ENCODE data around the gene RCOR1. TPM values are rescaled to one million over a fixed set of nuclear protein-coding genes. Genes with fewer than 3 reads are reported as not detected.

RCOR1 gene
- total RNA-seq (10 to 100 TPM; 17.7 to 25.0 (median 18.7) TPM), total RNA-seq (33.5 to 133 (median 47.6) reads per million in 29 experiments)
- 12.7 TPM for total RNA-seq (2013)

GRCh38 chr14:102591944-102592762 is at the start of gene RCOR1:
Gene RCOR1 (plus strand): TSS chr14:102592649. CDS start chr14:102592887, 238 bp downstream.
- Mint-ChIP-seq H3K27me3 (no peaks in the 10 kb centered on the region), H3K4me3 (peak within 1 kb of the TSS; percentile 81 to 92 (median 87)), H3K9me3 (no peaks in the 10 kb centered on the region), H3K4me1 (peaks cover 20 to 25% (median 24%) of the 10 kb centered on the region in 3 donors), H3K27ac (peak within 1 kb of the TSS; percentile 89 to 92), H3K36me3 (no peaks in the 10 kb centered on the region)
- POLR2A ChIA-PET = no interaction called here
- CTCF ChIA-PET = interaction anchor here (0.6 to 1.0 kb wide), 3 partner anchors 102 to 870 kb away, joined by 3 to 4 read pairs (median 3); no protein-coding TSS in a partner anchor
- H3K36me3 ChIP-seq (ENCODE audit: control insufficient read depth in 2 of 2, extremely low read depth in 1 of 2, insufficient read depth in 1 of 2, low read length in 1 of 2) = no peaks in the 10 kb centered on the region
- no peaks in the 10 kb centered on the region for H3K9me3 ChIP-seq
- peak within 1 kb of the TSS; percentile 71 to 88 for H3K4me3 ChIP-seq (ENCODE audit: control insufficient read depth in 1 of 2, extremely low read depth in 1 of 2, low read length in 1 of 2)
- peaks cover 13 to 18% of the 10 kb centered on the region in 2 experiments for H3K4me1 ChIP-seq (ENCODE audit: control insufficient read depth in 1 of 2, extremely low read depth in 1 of 2, insufficient read depth in 2 of 2, low read length in 2 of 2)
- H3K27me3 ChIP-seq (replicated peaks in 1 of 2; ENCODE audit: control insufficient read depth in 2 of 2, extremely low read depth in 1 of 2, insufficient read depth in 2 of 2, low read length in 1 of 2) = no peaks in the 10 kb centered on the region
- DNase-seq (peak; percentile 95 to 99 (median 98)), ATAC-seq (replicated peaks in 1 of 4) (peak; percentile 87 to 90 (median 88))
- H3K27ac ChIP-seq (ENCODE audit: low read length) = peak within 1 kb of the TSS; percentile 82
- under 1% methylated on average over 66 of the region's 96 CpGs for WGBS (ENCODE audit: insufficient coverage)

GRCh38 chr14:102544046-102544746 is 48.3 kb upstream of the RCOR1 start:
- CTCF ChIA-PET = no interaction called here
- Mint-ChIP-seq H3K4me1 (peaks cover 5 to 6% (median 5%) of the 10 kb centered on the region in 3 donors), H3K27me3 (peaks cover 29 to 37% of the 10 kb centered on the region in 2 donors), H3K9me3 (no peaks in the 10 kb centered on the region), H3K36me3 (no peaks in the 10 kb centered on the region), H3K27ac (peak overlapping the region in 1 of 2 donors; percentile 20), H3K4me3 (peak overlapping the region in 1 of 3 donors; percentile 48)
- Histone ChIP-seq H3K27ac (ENCODE audit: low read length) (no peak overlapping the region), H3K9me3 (no peaks in the 10 kb centered on the region), H3K4me3 (ENCODE audit: control insufficient read depth in 1 of 2, extremely low read depth in 1 of 2, low read length in 1 of 2) (peak overlapping the region in 1 of 2 donors; percentile 51), H3K36me3 (ENCODE audit: control insufficient read depth in 2 of 2, extremely low read depth in 1 of 2, insufficient read depth in 1 of 2, low read length in 1 of 2) (no peaks in the 10 kb centered on the region), H3K27me3 (replicated peaks in 1 of 2; ENCODE audit: control insufficient read depth in 2 of 2, extremely low read depth in 1 of 2, insufficient read depth in 2 of 2, low read length in 1 of 2) (peaks cover 6 to 63% of the 10 kb centered on the region in 2 experiments), H3K4me1 (ENCODE audit: control insufficient read depth in 1 of 2, extremely low read depth in 1 of 2, insufficient read depth in 2 of 2, low read length in 2 of 2) (peaks cover 0 to 15% of the 10 kb centered on the region in 2 experiments)
- WGBS (ENCODE audit: insufficient coverage) = 26% methylated on average over 30 of the region's 43 CpGs
- no peak for ATAC-seq (replicated peaks in 1 of 4)
- POLR2A ChIA-PET = no interaction called here
- no peak for DNase-seq

- WGBS (ENCODE audit: insufficient coverage) = 8% methylated on average over 33 of the region's 66 CpGs
- no peaks in the 10 kb centered on the region for H3K36me3 Mint-ChIP-seq
- ATAC-seq (replicated peaks in 1 of 4) (peak; percentile 40 to 73 (median 50)), DNase-seq (peak in 10 of 35 experiments; percentile 4 to 35 (median 11))
- peak overlapping the region in 1 of 2 donors; percentile 51 for H3K4me3 ChIP-seq (ENCODE audit: control insufficient read depth in 1 of 2, extremely low read depth in 1 of 2, low read length in 1 of 2)
- peaks cover 6 to 63% of the 10 kb centered on the region in 2 experiments for H3K27me3 ChIP-seq (replicated peaks in 1 of 2; ENCODE audit: control insufficient read depth in 2 of 2, extremely low read depth in 1 of 2, insufficient read depth in 2 of 2, low read length in 1 of 2)
- peaks cover 29 to 37% of the 10 kb centered on the region in 2 donors for H3K27me3 Mint-ChIP-seq
- peaks cover 5 to 6% (median 5%) of the 10 kb centered on the region in 3 donors for H3K4me1 Mint-ChIP-seq
- H3K27ac ChIP-seq (ENCODE audit: low read length) = no peak overlapping the region
- no peaks in the 10 kb centered on the region for H3K9me3 ChIP-seq
- ChIA-PET CTCF (no interaction called here), POLR2A (no interaction called here)
- H3K36me3 ChIP-seq (ENCODE audit: control insufficient read depth in 2 of 2, extremely low read depth in 1 of 2, insufficient read depth in 1 of 2, low read length in 1 of 2) = no peaks in the 10 kb centered on the region
- H3K27ac Mint-ChIP-seq = no peak overlapping the region
- H3K9me3 Mint-ChIP-seq = no peaks in the 10 kb centered on the region
- peak overlapping the region; percentile 31 to 60 (median 36) for H3K4me3 Mint-ChIP-seq
- peaks cover 0 to 15% of the 10 kb centered on the region in 2 experiments for H3K4me1 ChIP-seq (ENCODE audit: control insufficient read depth in 1 of 2, extremely low read depth in 1 of 2, insufficient read depth in 2 of 2, low read length in 2 of 2)
Measured at GRCh38 chr14:102544747-102545460, 47.5 kb upstream of the RCOR1 start.

- H3K27ac Mint-ChIP-seq = peak overlapping the region in 1 of 2 donors; percentile 3
Measured at GRCh38 chr14:102545461-102546265, 46.8 kb upstream of the RCOR1 start.

GRCh38 chr14:102548616-102549240 is 43.7 kb upstream of the RCOR1 start:
- Histone ChIP-seq H3K9me3 (no peaks in the 10 kb centered on the region), H3K27ac (ENCODE audit: low read length) (no peak overlapping the region), H3K27me3 (replicated peaks in 1 of 2; ENCODE audit: control insufficient read depth in 2 of 2, extremely low read depth in 1 of 2, insufficient read depth in 2 of 2, low read length in 1 of 2) (peaks cover 6 to 64% of the 10 kb centered on the region in 2 experiments), H3K4me1 (ENCODE audit: control insufficient read depth in 1 of 2, extremely low read depth in 1 of 2, insufficient read depth in 2 of 2, low read length in 2 of 2) (peaks cover 0 to 15% of the 10 kb centered on the region in 2 experiments), H3K36me3 (ENCODE audit: control insufficient read depth in 2 of 2, extremely low read depth in 1 of 2, insufficient read depth in 1 of 2, low read length in 1 of 2) (no peaks in the 10 kb centered on the region), H3K4me3 (ENCODE audit: control insufficient read depth in 1 of 2, extremely low read depth in 1 of 2, low read length in 1 of 2) (no peak overlapping the region)
- ChIA-PET POLR2A (no interaction called here), CTCF (no interaction called here)
- ATAC-seq (replicated peaks in 1 of 4) (no peak), DNase-seq (no peak)
- H3K27ac Mint-ChIP-seq = no peak overlapping the region
- H3K27me3 Mint-ChIP-seq = peaks cover 34 to 38% of the 10 kb centered on the region in 2 donors
- H3K9me3 Mint-ChIP-seq = no peaks in the 10 kb centered on the region
- H3K4me3 Mint-ChIP-seq = no peak overlapping the region
- no peaks in the 10 kb centered on the region for H3K36me3 Mint-ChIP-seq
- no CpG with 5 or more reads among the region's 3 CpGs for WGBS (ENCODE audit: insufficient coverage)
- H3K4me1 Mint-ChIP-seq = peaks cover 5 to 6% (median 5%) of the 10 kb centered on the region in 3 donors

More at GRCh38 chr14:102545461-102546265, 46.8 kb upstream of the RCOR1 start:
- no peak for ATAC-seq (replicated peaks in 1 of 4)
- ChIA-PET CTCF (no interaction called here), POLR2A (no interaction called here)
- H3K27me3 Mint-ChIP-seq = peaks cover 34 to 43% of the 10 kb centered on the region in 2 donors
- no peaks in the 10 kb centered on the region for H3K36me3 ChIP-seq (ENCODE audit: control insufficient read depth in 2 of 2, extremely low read depth in 1 of 2, insufficient read depth in 1 of 2, low read length in 1 of 2)
- peak overlapping the region in 2 of 3 donors; percentile 31 to 60 for H3K4me3 Mint-ChIP-seq
- no peaks in the 10 kb centered on the region for H3K9me3 ChIP-seq
- H3K27me3 ChIP-seq (replicated peaks in 1 of 2; ENCODE audit: control insufficient read depth in 2 of 2, extremely low read depth in 1 of 2, insufficient read depth in 2 of 2, low read length in 1 of 2) = peaks cover 6 to 66% of the 10 kb centered on the region in 2 experiments
- WGBS (ENCODE audit: insufficient coverage) = 84% methylated on average over 24 of the region's 29 CpGs
- H3K9me3 Mint-ChIP-seq = no peaks in the 10 kb centered on the region
- no peaks in the 10 kb centered on the region for H3K36me3 Mint-ChIP-seq
- no peak overlapping the region for H3K4me3 ChIP-seq (ENCODE audit: control insufficient read depth in 1 of 2, extremely low read depth in 1 of 2, low read length in 1 of 2)
- H3K27ac ChIP-seq (ENCODE audit: low read length) = no peak overlapping the region
- peaks cover 5 to 6% (median 5%) of the 10 kb centered on the region in 3 donors for H3K4me1 Mint-ChIP-seq
- peaks cover 0 to 15% of the 10 kb centered on the region in 2 experiments for H3K4me1 ChIP-seq (ENCODE audit: control insufficient read depth in 1 of 2, extremely low read depth in 1 of 2, insufficient read depth in 2 of 2, low read length in 2 of 2)
- DNase-seq = no peak

All from T-cell (primary cell).